ENCODE measurements around the gene B4GALNT4. TPM values are rescaled to one million over a fixed set of nuclear protein-coding genes. Genes with fewer than 3 reads are reported as not detected.

The B4GALNT4 gene
- total and polyA plus RNA-seq, 2 of the 13 experiments (the other 11 are each of a cell fraction or from before 2014, with no cell fraction given), result 30.5 to 50.1 TPM

GRCh38 chr11:382081-382629, 12.9 kb downstream of the B4GALNT4 start (continued):
- TF ChIP-seq ZBTB33 (CRISPR knock-in tag; IDR thresholded peaks at IDR 0.05) (no peak), ZNF543 (CRISPR knock-in tag; IDR thresholded peaks at IDR 0.05) (no peak)

- Histone ChIP-seq H3K4me1 (ENCODE audit: insufficient read depth, low read length) (peaks cover 7% of the 10 kb centered on the region; the same call in 1 of the 2 replicates), H3K9ac (ENCODE audit: insufficient read depth, low read depth, low read length) (no peak overlapping the region), H2AFZ (ENCODE audit: low read length) (no peak overlapping the region), H4K20me1 (ENCODE audit: insufficient read depth, low read length) (no peaks in the 10 kb centered on the region), H3K27ac (ENCODE audit: extremely low read length, insufficient read depth, low read length) (no peak overlapping the region), H3K9me3 (ENCODE audit: low read length) (no peaks in the 10 kb centered on the region), H3K36me3 (replicated peaks in 1 of 2; ENCODE audit: control insufficient read depth in 1 of 2, insufficient read depth in 2 of 2, low read length in 2 of 2) (no peaks in the 10 kb centered on the region), H3K79me2 (ENCODE audit: insufficient read depth, low read length) (no peaks in the 10 kb centered on the region), H3K4me2 (ENCODE audit: low read depth, low read length) (no peak overlapping the region), H3K4me3 (replicated peaks in 1 of 3; ENCODE audit: insufficient read depth in 1 of 3, low read depth in 2 of 3, low read length in 3 of 3) (no peak overlapping the region), H3K27me3 (ENCODE audit: control insufficient read depth in 1 of 2, insufficient read depth in 2 of 2, low read length in 2 of 2) (peaks cover 1 to 23% of the 10 kb centered on the region in 2 experiments; a peak in 3 of 5 replicates)
- in situ Hi-C loops (cut with HindIII; ENCODE audit: extremely low pct_ligation_motif_present, low pct_unique_long_range_greater_than_20kb) (no loop called here), intact Hi-C loops (cut with micrococcal nuclease; ENCODE audit: unreplicated experiment) (no loop called here)
- FAIRE-seq (no peak), DNase-seq (ENCODE audit: low spot score) (no peak), ATAC-seq (no peak)
- TF ChIP-seq ZNF687 (CRISPR knock-in tag; IDR thresholded peaks at IDR 0.05) (0 out of 2 replicates have a peak, but pooled peaks have one; percentile 10), RBFOX2 (IDR thresholded peaks at IDR 0.05; ENCODE audit: low read depth, low read length) (peak; percentile 48; the same call in 1 of the 2 replicates), FIP1L1 (IDR thresholded peaks at IDR 0.05; ENCODE audit: borderline replicate concordance, insufficient read depth, low read depth, low read length) (no peak), SSRP1 (CRISPR knock-in tag; IDR thresholded peaks at IDR 0.05) (no peak), ZNF577 (CRISPR knock-in tag; IDR thresholded peaks at IDR 0.05; ENCODE audit: borderline replicate concordance, low read depth) (no peak), NR2F2 (IDR thresholded peaks at IDR 0.05; ENCODE audit: borderline replicate concordance, low read depth) (no peak), FUBP1 (CRISPR knock-in tag; IDR thresholded peaks at IDR 0.05; ENCODE audit: borderline replicate concordance) (no peak), GFI1 (CRISPR knock-in tag; IDR thresholded peaks at IDR 0.05; ENCODE audit: borderline replicate concordance) (no peak), ZKSCAN8 (CRISPR knock-in tag; IDR thresholded peaks at IDR 0.05; ENCODE audit: borderline replicate concordance) (no peak), ZNF331 (CRISPR knock-in tag; IDR thresholded peaks at IDR 0.05) (no peak)
- BruUV-seq (replicated peaks), result no TSS peak
- ChIA-PET POLR2A (no interaction called here), CTCF (ENCODE audit: low intra/inter-chr PET ratio, low total read pairs) (no interaction called here)
- WGBS (ENCODE audit: low lambda C conversion rate), result 89% methylated on average over 11 of the region's 14 CpGs
These were observed 14.1 kb downstream of the B4GALNT4 start for GRCh38 chr11:383431-383830.
